Measurements from ENCODE around the gene KCND2. TPM values are rescaled to one million over a fixed set of nuclear protein-coding genes. Genes with fewer than 3 reads are reported as not detected.

The KCND2 gene
- 4.6 and 10.5 TPM in 2 replicates for polyA plus RNA-seq

GRCh38 chr7:120272701-120273475, at the start of gene KCND2:
KCND2 (plus strand) TSS chr7:120273175.

